Smooth muscle cell (in vitro differentiated cells): ENCODE results near the gene GRP. TPM values are rescaled to one million over a fixed set of nuclear protein-coding genes. Genes with fewer than 3 reads are reported as not detected.

Experiments used
- polyA plus RNA-seq: library from polyadenylated mRNA; unstranded; fragments of >200 nt; fragmentation: Nextera tagmentation; extraction: Ambion mirVana; gene quantifications from 2 replicates; pipeline ENCODE4 v1.2.1, GENCODE V29; 2016
- total RNA-seq: library from RNA; depleted of rRNA; stranded (reverse); fragments of >200 nt; gene quantifications from 2 replicates; pipeline ENCODE4 v1.2.3, GENCODE V29; 2014

The GRP gene
- total and polyA plus RNA-seq, 2 experiments from 2014 or later, result 1.0 TPM; not detected in 1

Other genes starting within 250 kb of the GRP start
- gene SEC11C, start 80.3 kb upstream of the GRP start, total RNA-seq, result 22.9 and 23.4 TPM in 2 replicates
- gene SEC11C, start 80.3 kb upstream of the GRP start, polyA plus RNA-seq, result 37.5 and 55.3 TPM in 2 replicates
- gene RAX, start 53.3 kb downstream of the GRP start, total RNA-seq, result not detected in 2 replicates
- gene RAX, start 53.3 kb downstream of the GRP start, polyA plus RNA-seq, result 0.21 TPM in 1 of 2 replicates, not detected in the other
- gene CPLX4, start 98.5 kb downstream of the GRP start, total RNA-seq, result not detected in 2 replicates
- gene CPLX4, start 98.5 kb downstream of the GRP start, polyA plus RNA-seq, result not detected in 2 replicates
- 206 and 270 TPM in 2 replicates for gene LMAN1, start 139.1 kb downstream of the GRP start, total RNA-seq
- gene LMAN1, start 139.1 kb downstream of the GRP start, polyA plus RNA-seq, result 120 and 126 TPM in 2 replicates